Glutamatergic neuron (in vitro differentiated cells): Measurements from ENCODE around the gene RAB31. TPM values are rescaled to one million over a fixed set of nuclear protein-coding genes. Genes with fewer than 3 reads are reported as not detected.

Experiments
- DNase-seq: peaks from one replicate; pipeline ENCODE4 v3.0.0; 2022
- H3K27ac Mint-ChIP-seq: one replicate; pipeline ENCODE4 v1.8.0; 2020; ENCODE audit warnings: mild to moderate bottlenecking, mixed read lengths, inconsistent platforms; ENCODE audit not compliant: unreplicated experiment
- H3K27me3 Mint-ChIP-seq: one replicate; pipeline ENCODE4 v1.8.0; 2020; ENCODE audit warnings: mild to moderate bottlenecking, moderate library complexity, mixed read lengths, inconsistent platforms; ENCODE audit not compliant: unreplicated experiment
- H3K36me3 Mint-ChIP-seq: one replicate; pipeline ENCODE4 v1.8.0; 2020; ENCODE audit warnings: mild to moderate bottlenecking, mixed read lengths, inconsistent platforms; ENCODE audit not compliant: unreplicated experiment
- H3K4me1 Mint-ChIP-seq: one replicate; pipeline ENCODE4 v1.8.0; 2020; ENCODE audit warnings: mild to moderate bottlenecking, low read depth, mixed read lengths, inconsistent platforms; ENCODE audit not compliant: unreplicated experiment
- H3K4me3 Mint-ChIP-seq: one replicate; pipeline ENCODE4 v1.8.0; 2020; ENCODE audit warnings: mild to moderate bottlenecking, mixed read lengths, inconsistent platforms; ENCODE audit not compliant: unreplicated experiment
- H3K9me3 Mint-ChIP-seq: one replicate; pipeline ENCODE4 v1.8.0; 2020; ENCODE audit warnings: mild to moderate bottlenecking, moderate library complexity, mixed read lengths, inconsistent platforms; ENCODE audit not compliant: unreplicated experiment
- CTCF ChIP-seq: fragments of 200-600 bp; sonication (generic); IDR thresholded peaks from one replicate; pipeline ENCODE4 v1.5.0; 2021; ENCODE audit not compliant: partially characterized antibody, unreplicated experiment
- total RNA-seq: library from RNA; stranded (reverse); fragmentation: NEBNext Ultra II Directional; extraction: Animal tissue kit (Norgen Biotek cat#: 25700); gene quantifications from one replicate; pipeline ENCODE4 v1.2.1, GENCODE V29; 2021; ENCODE audit not compliant: unreplicated experiment

Gene RAB31
- total RNA-seq, 1 donor from 2014 or later: 4.1 TPM

- no peak overlapping the region for H3K4me3 Mint-ChIP-seq
- no peak for DNase-seq
- H3K9me3 Mint-ChIP-seq: peaks cover 2% of the 10 kb centered on the region
- H3K4me1 Mint-ChIP-seq: peaks cover 15% of the 10 kb centered on the region
- H3K36me3 Mint-ChIP-seq: peaks cover 5% of the 10 kb centered on the region
- no peak for TF ChIP-seq CTCF
- H3K27me3 Mint-ChIP-seq: peaks cover 2% of the 10 kb centered on the region
- H3K27ac Mint-ChIP-seq: no peak overlapping the region
Observed at GRCh38 chr18:9902832-9903231, 194.7 kb downstream of the RAB31 start.

- no peak overlapping the region for H3K27ac Mint-ChIP-seq
- no peak for TF ChIP-seq CTCF
- H3K36me3 Mint-ChIP-seq: peaks cover 5% of the 10 kb centered on the region
- H3K4me3 Mint-ChIP-seq: no peak overlapping the region
- peaks cover 2% of the 10 kb centered on the region for H3K27me3 Mint-ChIP-seq
- peaks cover 13% of the 10 kb centered on the region for H3K4me1 Mint-ChIP-seq
- peaks cover 3% of the 10 kb centered on the region for H3K9me3 Mint-ChIP-seq
- DNase-seq: no peak
Observed at GRCh38 chr18:9905401-9905922, 197.4 kb downstream of the RAB31 start.

GRCh38 chr18:9906481-9906880, 198.4 kb downstream of the RAB31 start:
- Mint-ChIP-seq H3K4me1 (peaks cover 13% of the 10 kb centered on the region), H3K36me3 (peaks cover 5% of the 10 kb centered on the region), H3K9me3 (peaks cover 3% of the 10 kb centered on the region), H3K27me3 (peaks cover 2% of the 10 kb centered on the region), H3K27ac (no peak overlapping the region), H3K4me3 (no peak overlapping the region)
- DNase-seq: no peak
- TF ChIP-seq CTCF: no peak

- Mint-ChIP-seq H3K36me3 (peaks cover 1% of the 10 kb centered on the region), H3K4me3 (peak overlapping the region; percentile 15), H3K27ac (peak overlapping the region; percentile 35), H3K27me3 (peaks cover 2% of the 10 kb centered on the region), H3K4me1 (peaks cover 13% of the 10 kb centered on the region), H3K9me3 (peaks cover 6% of the 10 kb centered on the region)
- no peak for DNase-seq
- TF ChIP-seq CTCF: no peak
Observed at GRCh38 chr18:9907867-9908266, 199.8 kb downstream of the RAB31 start.

- H3K27me3 Mint-ChIP-seq: peaks cover 6% of the 10 kb centered on the region
- H3K9me3 Mint-ChIP-seq: peaks cover 11% of the 10 kb centered on the region
- H3K36me3 Mint-ChIP-seq: no peaks in the 10 kb centered on the region
- peaks cover 14% of the 10 kb centered on the region for H3K4me1 Mint-ChIP-seq
- TF ChIP-seq CTCF: no peak
- no peak for DNase-seq
- H3K4me3 Mint-ChIP-seq: no peak overlapping the region
- no peak overlapping the region for H3K27ac Mint-ChIP-seq
Observed at GRCh38 chr18:9910071-9910470, 202.0 kb downstream of the RAB31 start.
